Body of pancreas (tissue), 4 donors: Measurements from ENCODE around the gene ASXL1.

ENCODE experiments used
- POLR2A ChIP-seq, 3 donors: fragments of 450-650 bp; IDR thresholded peaks; one replicate each; pipeline ENCODE4 v1.6.1; 2016; ENCODE audit warnings: antibody characterized with exemption in 3 of 3, mild to moderate bottlenecking in 2 of 3
- TF ChIP-seq, protein P1 (sequence below), 7 experiments: fragments of 450-650 bp in 4 of 7; fragments of 200-600 bp in 3 of 7; sonication (generic) in 3 of 7; IDR thresholded peaks; one replicate each; pipeline ENCODE4 v1.5.1; 2016 to 2019; ENCODE audit warnings: antibody characterized with exemption in 7 of 7

- TF ChIP-seq, protein P1, sequence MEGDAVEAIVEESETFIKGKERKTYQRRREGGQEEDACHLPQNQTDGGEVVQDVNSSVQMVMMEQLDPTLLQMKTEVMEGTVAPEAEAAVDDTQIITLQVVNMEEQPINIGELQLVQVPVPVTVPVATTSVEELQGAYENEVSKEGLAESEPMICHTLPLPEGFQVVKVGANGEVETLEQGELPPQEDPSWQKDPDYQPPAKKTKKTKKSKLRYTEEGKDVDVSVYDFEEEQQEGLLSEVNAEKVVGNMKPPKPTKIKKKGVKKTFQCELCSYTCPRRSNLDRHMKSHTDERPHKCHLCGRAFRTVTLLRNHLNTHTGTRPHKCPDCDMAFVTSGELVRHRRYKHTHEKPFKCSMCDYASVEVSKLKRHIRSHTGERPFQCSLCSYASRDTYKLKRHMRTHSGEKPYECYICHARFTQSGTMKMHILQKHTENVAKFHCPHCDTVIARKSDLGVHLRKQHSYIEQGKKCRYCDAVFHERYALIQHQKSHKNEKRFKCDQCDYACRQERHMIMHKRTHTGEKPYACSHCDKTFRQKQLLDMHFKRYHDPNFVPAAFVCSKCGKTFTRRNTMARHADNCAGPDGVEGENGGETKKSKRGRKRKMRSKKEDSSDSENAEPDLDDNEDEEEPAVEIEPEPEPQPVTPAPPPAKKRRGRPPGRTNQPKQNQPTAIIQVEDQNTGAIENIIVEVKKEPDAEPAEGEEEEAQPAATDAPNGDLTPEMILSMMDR (IDR thresholded peaks at IDR 0.05), result no peak
- TF ChIP-seq POLR2A (IDR thresholded peaks at IDR 0.05), result no peak
Observed at GRCh38 chr20:32474009-32474716, 116.0 kb downstream of the ASXL1 start.
